SK-N-MC (cell line): ENCODE data around the gene EFR3B.

ENCODE experiments used
- DNase-seq: peaks from one replicate; pipeline ENCODE4 v3.0.0-alpha.2; 2011; ENCODE audit warnings: low read depth, low spot score
- H3K27ac ChIP-seq: fragments of 200-600 bp; sonication (generic); 2 replicates; pipeline ENCODE4 v1.5.1; 2016; ENCODE audit warnings: mixed run types
- H3K36me3 ChIP-seq: fragments of 200-600 bp; sonication (generic); 2 replicates; pipeline ENCODE4 v1.6.1; 2017; ENCODE audit warnings: antibody characterized with exemption, low read length, mixed read lengths; ENCODE audit not compliant: insufficient read depth
- H3K4me3 ChIP-seq: fragments of 200-600 bp; sonication (generic); 2 replicates; pipeline ENCODE4 v1.5.1; 2016
- H3K9ac ChIP-seq: fragments of 200-600 bp; sonication (generic); 2 replicates; pipeline ENCODE4 v1.8.0; 2017; ENCODE audit warnings: mixed run types, mixed read lengths; ENCODE audit not compliant: insufficient read length
- H3K9me3 ChIP-seq: fragments of 200-600 bp; sonication (generic); 2 replicates; pipeline ENCODE4 v1.6.1; 2017; ENCODE audit warnings: low read depth, mild to moderate bottlenecking, antibody characterized with exemption, low read length, moderate library complexity, mixed read lengths
- EZH2 ChIP-seq: fragments of 200-600 bp; sonication (generic); IDR thresholded peaks from one replicate; pipeline ENCODE4 v1.6.1; 2017; ENCODE audit warnings: antibody characterized with exemption
- FOXP2 ChIP-seq: optimal IDR thresholded peaks from 2 replicates; pipeline ENCODE3; 2011; ENCODE audit warnings: mild to moderate bottlenecking, moderate library complexity; ENCODE audit not compliant: insufficient read depth; ENCODE audit errors: extremely low read length, control extremely low read depth
- POLR2AphosphoS5 ChIP-seq: IDR thresholded peaks from 2 replicates; pipeline ENCODE4 v1.6.1; 2012; ENCODE audit warnings: mild to moderate bottlenecking, low read depth, low read length, borderline replicate concordance

Gene EFR3B

DNA sequence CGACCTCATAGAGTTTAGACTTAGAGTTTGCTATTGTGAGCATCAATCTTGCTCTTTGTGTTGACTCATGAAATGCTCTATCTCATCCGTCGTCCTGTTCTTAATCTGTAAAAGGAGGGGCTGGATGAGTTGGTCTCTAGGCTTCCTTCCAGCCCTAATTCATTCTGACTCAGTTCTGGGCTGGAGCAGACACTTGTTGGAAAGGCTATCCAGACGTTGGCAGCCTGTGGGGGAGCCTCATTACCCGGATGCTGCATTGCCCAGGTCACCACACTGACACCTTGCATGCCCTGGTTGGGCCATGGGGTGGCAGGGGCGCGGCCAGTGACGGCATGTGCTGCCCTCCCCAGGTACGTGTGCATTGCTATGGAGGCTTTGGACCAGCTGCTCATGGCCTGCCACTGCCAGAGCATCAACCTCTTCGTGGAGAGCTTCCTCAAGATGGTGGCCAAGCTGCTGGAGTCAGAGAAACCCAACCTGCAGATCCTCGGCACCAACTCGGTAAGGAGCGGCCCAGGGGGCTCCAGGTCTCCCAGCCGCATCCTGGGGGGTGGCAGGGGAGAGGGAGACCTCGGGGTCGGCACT lies 61.5 kb downstream of the EFR3B start:
- no peak overlapping the region for H3K27ac ChIP-seq
- no peaks in the 10 kb centered on the region for H3K36me3 ChIP-seq
- H3K9ac ChIP-seq, result no peak overlapping the region
- no peak for DNase-seq
- no peak overlapping the region for H3K4me3 ChIP-seq
- H3K9me3 ChIP-seq, result no peaks in the 10 kb centered on the region
- TF ChIP-seq EZH2 (no peak), FOXP2 (no peak), POLR2AphosphoS5 (no peak)

DNA sequence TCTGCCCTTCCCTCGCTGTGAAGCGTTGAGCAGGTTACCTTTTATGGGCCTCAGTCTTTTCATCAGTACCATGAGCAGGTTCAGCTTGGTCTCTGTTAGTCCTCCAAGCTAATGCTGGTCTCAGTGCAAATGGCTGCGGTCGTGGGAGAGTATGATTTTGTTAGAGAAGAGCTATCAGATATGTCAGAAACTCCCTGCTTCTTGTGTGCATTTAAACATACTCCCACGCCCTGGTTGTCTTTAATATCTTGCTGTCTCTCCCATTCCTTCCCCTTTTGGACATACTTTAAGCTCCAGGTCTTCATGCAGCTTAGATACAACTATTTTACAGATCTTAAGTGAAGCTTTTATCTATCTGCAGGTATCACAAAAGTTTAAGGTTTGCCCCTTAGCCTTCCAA lies 62.9 kb downstream of the EFR3B start:
- no peak for DNase-seq
- no peak overlapping the region for H3K27ac ChIP-seq
- TF ChIP-seq FOXP2, result no peak
- no peak for TF ChIP-seq EZH2
- no peaks in the 10 kb centered on the region for H3K36me3 ChIP-seq
- H3K9ac ChIP-seq, result no peak overlapping the region
- H3K4me3 ChIP-seq, result no peak overlapping the region
- no peaks in the 10 kb centered on the region for H3K9me3 ChIP-seq

DNA sequence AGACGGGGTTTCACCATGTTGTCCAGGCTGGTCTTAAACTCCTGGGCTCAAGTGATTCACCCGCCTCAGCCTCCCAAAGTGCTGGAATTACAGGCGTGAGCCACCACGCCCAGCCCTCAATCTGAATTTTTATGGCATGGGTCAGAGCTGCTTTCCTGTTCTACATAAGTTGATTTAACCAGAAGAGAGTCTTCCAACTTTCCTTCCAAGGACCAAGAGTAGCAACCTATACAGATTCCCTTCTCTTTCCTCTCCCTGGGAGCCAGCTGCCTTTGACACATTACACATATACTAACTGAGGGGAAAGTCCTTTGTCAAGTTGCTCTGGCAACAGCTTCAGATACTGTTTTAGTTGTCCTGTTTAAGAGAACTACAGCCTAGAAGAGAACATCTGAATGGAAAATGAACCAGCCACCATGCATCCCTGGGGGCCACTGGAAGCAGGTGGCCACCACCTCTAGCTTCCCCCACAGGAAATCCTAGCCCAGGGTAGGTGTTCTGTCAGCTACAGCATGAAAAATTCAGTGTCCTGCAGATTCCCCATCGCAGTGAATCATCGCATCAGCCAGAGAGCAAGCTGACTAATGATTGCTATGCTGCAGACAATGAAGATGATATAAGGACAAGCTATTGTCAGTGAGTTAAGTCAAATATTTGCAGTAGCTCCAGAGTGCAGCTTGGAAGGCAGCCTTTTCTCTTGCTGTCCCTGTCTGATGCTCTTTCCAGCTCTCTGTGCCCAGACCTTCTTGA lies 63.6 kb downstream of the EFR3B start:
- Histone ChIP-seq H3K9me3 (no peaks in the 10 kb centered on the region), H3K4me3 (no peak overlapping the region), H3K9ac (no peak overlapping the region), H3K27ac (no peak overlapping the region), H3K36me3 (no peaks in the 10 kb centered on the region)
- TF ChIP-seq POLR2AphosphoS5, result no peak
- no peak for DNase-seq

- DNase-seq, result no peak
- no peaks in the 10 kb centered on the region for H3K9me3 ChIP-seq
These were observed 67.9 kb downstream of the EFR3B start for GRCh38 chr2:25109822-25110221.

DNA sequence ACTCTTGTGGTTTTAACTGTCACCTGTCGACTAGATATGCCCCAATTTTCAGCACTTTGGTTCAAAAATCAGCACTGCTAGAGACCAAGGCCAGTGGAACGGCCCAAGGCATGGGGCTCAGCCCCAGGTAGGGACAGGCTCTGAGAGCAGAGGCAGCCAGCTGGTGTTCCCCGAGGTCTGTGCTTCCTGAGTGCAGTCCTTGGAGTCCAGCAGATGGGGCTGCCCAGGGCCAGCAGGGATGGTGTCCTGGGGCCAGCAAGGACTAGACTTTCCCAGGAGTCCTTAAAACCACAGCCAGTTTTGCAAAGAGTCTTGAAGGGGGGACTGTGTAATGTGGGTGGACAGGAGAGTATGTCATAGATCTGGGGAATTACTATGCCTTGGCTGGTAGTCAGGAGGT lies 70.2 kb downstream of the EFR3B start:
- Histone ChIP-seq H3K4me3 (no peak overlapping the region), H3K9me3 (no peaks in the 10 kb centered on the region), H3K9ac (no peak overlapping the region), H3K36me3 (no peaks in the 10 kb centered on the region), H3K27ac (no peak overlapping the region)
- TF ChIP-seq EZH2 (no peak), FOXP2 (no peak), POLR2AphosphoS5 (no peak)
- DNase-seq, result no peak

More at GRCh38 chr2:25109822-25110221, 67.9 kb downstream of the EFR3B start:
- no peaks in the 10 kb centered on the region for H3K36me3 ChIP-seq
- no peak overlapping the region for H3K4me3 ChIP-seq
- TF ChIP-seq FOXP2 (no peak), POLR2AphosphoS5 (no peak), EZH2 (no peak)
- no peak overlapping the region for H3K27ac ChIP-seq
- no peak overlapping the region for H3K9ac ChIP-seq

GRCh38 chr2:25115249-25115883 lies 73.5 kb downstream of the EFR3B start:
- no peak overlapping the region for H3K27ac ChIP-seq
- no peak overlapping the region for H3K4me3 ChIP-seq
- no peak for DNase-seq
- no peaks in the 10 kb centered on the region for H3K9me3 ChIP-seq
- H3K9ac ChIP-seq, result no peak overlapping the region
- no peak for TF ChIP-seq POLR2AphosphoS5
- TF ChIP-seq EZH2, result no peak
- no peak for TF ChIP-seq FOXP2
- no peaks in the 10 kb centered on the region for H3K36me3 ChIP-seq

DNA sequence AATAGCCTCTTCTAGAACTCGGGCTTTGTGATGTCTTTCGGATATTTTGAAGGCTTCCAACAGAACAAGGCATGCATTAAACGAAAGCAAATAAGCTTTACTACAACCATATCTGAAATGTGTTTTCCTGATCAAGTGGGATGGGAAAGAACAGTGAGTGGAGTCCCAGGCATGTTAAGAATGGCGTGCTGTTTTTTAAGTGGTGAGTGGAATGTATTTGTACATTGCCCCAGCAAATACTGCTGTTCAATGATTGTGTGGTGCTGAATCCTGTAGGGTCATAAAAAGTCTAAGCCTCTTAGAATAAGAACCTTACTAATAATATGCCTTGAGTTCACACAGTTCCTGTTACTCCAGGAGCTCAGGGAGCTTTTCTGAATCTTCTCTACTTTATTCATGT lies 74.0 kb downstream of the EFR3B start:
- no peak for TF ChIP-seq EZH2
- Histone ChIP-seq H3K27ac (no peak overlapping the region), H3K36me3 (no peaks in the 10 kb centered on the region), H3K9ac (no peak overlapping the region), H3K9me3 (no peaks in the 10 kb centered on the region), H3K4me3 (no peak overlapping the region)
- no peak for DNase-seq

DNA sequence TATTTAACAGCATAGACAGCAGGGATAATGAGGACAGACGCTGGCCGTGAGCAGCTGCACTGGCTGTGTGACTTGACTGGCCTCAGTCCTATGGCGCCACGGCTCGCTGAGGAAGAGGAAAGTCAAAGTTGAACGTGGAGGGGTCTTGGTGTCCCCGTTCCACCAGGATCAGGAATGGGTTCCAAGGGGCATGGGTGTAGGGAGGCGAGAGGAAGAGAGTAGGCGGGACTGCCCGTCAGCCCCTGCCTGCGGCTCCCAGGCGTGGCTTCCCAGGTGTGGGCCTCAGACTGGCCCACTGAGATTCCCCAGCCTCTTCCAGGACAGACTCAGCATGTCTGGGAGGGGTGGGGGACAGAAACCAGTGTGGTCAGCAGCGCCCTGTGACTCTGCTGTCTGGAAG lies 75.1 kb downstream of the EFR3B start:
- no peaks in the 10 kb centered on the region for H3K9me3 ChIP-seq
- no peak overlapping the region for H3K9ac ChIP-seq
- no peak overlapping the region for H3K4me3 ChIP-seq
- no peak for TF ChIP-seq EZH2
- no peak for TF ChIP-seq FOXP2
- TF ChIP-seq POLR2AphosphoS5, result no peak
- no peaks in the 10 kb centered on the region for H3K36me3 ChIP-seq
- H3K27ac ChIP-seq, result no peak overlapping the region
- no peak for DNase-seq

DNA sequence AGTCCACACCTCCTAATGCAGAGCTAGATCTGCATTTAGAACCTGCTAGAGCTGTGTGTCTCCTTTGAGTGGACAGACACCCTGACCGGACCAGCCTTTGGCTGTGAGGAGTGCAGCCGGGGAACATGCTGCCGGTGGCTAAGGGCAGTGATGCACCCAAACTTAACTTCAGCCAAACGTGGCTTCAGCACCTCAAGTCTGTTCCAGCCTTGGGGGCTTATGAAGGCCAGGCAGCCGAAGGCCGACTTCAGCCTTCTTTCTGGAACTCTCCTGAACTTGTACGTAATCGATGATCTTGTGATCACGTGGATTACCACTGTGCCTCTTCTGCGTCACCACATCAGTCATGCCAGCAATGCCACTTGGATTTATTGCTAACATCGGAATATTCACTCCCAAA lies 77.4 kb downstream of the EFR3B start:
- Histone ChIP-seq H3K36me3 (no peaks in the 10 kb centered on the region), H3K9ac (no peak overlapping the region), H3K9me3 (no peaks in the 10 kb centered on the region), H3K27ac (no peak overlapping the region), H3K4me3 (no peak overlapping the region)
- DNase-seq, result no peak
- TF ChIP-seq EZH2, result no peak
- no peak for TF ChIP-seq FOXP2
- no peak for TF ChIP-seq POLR2AphosphoS5
